ENCODE measurements around the gene CCDC90B. TPM values are rescaled to one million over a fixed set of nuclear protein-coding genes. Genes with fewer than 3 reads are reported as not detected.
"Not testable (repeated sequence)": the region's sequence is repeated elsewhere in the genome, so short reads cannot be mapped to it uniquely, and the experiment has no call there.

The CCDC90B gene
- total RNA-seq, 1 donor from 2014 or later, result 43.5 TPM

DNA sequence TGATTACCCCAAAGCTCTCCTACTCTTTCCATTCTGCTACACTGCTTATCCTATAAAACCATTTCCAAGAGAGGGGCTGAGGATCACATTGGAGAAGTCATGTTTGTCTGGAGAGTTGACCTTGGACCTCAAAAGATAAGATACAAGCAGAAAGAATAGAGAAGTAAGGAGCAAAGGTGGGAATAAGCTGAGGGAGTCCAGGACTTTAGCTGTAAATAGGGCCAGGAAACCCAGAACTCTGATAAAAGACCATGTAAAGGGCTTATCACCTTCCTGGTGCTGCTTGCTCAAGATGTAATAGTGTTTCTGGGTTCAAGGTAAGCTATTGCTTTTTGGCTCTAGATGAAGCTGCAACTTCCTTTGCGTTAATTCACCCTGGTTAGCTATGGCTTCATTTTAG is 32.8 kb upstream of the CCDC90B start:
- Mint-ChIP-seq H3K36me3 (no peaks in the 10 kb centered on the region), H3K27ac (no peak overlapping the region), H3K4me3 (no peak overlapping the region), H3K9me3 (peaks cover 9% of the 10 kb centered on the region), H3K4me1 (no peaks in the 10 kb centered on the region), H3K27me3 (ENCODE audit: low read depth) (peaks cover 7% of the 10 kb centered on the region)
- no peak for DNase-seq (ENCODE audit: low spot score in 2 of 2, unreplicated experiment in 2 of 2)
- TF ChIP-seq, protein P1, sequence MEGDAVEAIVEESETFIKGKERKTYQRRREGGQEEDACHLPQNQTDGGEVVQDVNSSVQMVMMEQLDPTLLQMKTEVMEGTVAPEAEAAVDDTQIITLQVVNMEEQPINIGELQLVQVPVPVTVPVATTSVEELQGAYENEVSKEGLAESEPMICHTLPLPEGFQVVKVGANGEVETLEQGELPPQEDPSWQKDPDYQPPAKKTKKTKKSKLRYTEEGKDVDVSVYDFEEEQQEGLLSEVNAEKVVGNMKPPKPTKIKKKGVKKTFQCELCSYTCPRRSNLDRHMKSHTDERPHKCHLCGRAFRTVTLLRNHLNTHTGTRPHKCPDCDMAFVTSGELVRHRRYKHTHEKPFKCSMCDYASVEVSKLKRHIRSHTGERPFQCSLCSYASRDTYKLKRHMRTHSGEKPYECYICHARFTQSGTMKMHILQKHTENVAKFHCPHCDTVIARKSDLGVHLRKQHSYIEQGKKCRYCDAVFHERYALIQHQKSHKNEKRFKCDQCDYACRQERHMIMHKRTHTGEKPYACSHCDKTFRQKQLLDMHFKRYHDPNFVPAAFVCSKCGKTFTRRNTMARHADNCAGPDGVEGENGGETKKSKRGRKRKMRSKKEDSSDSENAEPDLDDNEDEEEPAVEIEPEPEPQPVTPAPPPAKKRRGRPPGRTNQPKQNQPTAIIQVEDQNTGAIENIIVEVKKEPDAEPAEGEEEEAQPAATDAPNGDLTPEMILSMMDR (IDR thresholded peaks at IDR 0.05; ENCODE audit: unreplicated experiment), result no peak

DNA sequence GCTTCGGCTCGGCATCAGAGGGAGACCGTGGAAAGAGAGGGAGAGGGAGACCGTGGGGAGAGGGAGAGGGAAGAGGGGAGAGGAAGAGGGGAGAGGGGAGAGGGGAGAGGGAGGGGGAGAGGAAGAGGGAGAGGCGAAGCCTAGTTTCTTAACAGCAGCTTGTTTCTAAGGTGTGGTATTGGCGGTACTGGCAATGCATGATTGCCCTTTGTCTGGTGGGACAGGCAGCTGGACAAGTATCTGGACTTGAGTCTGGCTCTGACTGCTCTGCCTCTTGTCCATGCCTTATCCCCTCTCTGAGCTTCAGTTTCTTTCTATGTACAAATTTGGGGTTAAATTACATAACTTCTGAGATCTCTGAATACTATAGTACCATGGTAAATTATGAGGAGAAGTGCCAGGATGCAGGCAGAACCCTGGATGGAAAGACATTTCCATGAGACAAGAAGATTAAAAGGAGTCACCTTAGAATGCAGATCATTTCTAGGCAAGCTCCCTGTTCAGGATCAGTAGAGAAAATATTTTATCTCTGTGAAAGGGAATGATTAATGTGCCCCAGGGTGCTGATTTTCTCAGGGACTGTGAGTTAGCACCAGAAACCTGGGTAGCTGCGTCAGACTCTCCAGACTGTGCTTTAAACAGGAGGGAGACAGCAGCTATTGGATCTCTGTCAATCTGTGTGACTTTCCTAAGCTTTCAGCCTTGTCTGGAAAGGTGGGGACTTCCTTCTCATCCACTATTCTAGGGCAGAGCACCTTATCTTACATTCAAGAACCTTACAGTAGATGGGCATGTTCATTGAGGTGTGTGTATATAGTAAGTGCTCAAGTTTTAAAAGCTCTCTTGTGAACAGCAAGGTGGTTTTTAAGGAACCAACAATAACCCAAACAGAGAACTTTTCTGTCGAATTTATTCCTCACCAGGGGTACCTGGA is 31.9 kb upstream of the CCDC90B start:
- Mint-ChIP-seq H3K36me3 (no peaks in the 10 kb centered on the region), H3K27ac (no peak overlapping the region), H3K9me3 (peaks cover 9% of the 10 kb centered on the region), H3K27me3 (ENCODE audit: low read depth) (peaks cover 3% of the 10 kb centered on the region), H3K4me3 (no peak overlapping the region), H3K4me1 (no peaks in the 10 kb centered on the region)
- TF ChIP-seq, protein P1 (IDR thresholded peaks at IDR 0.05; ENCODE audit: unreplicated experiment), result no peak
- DNase-seq (ENCODE audit: low spot score in 2 of 2, unreplicated experiment in 2 of 2), result no peak

DNA sequence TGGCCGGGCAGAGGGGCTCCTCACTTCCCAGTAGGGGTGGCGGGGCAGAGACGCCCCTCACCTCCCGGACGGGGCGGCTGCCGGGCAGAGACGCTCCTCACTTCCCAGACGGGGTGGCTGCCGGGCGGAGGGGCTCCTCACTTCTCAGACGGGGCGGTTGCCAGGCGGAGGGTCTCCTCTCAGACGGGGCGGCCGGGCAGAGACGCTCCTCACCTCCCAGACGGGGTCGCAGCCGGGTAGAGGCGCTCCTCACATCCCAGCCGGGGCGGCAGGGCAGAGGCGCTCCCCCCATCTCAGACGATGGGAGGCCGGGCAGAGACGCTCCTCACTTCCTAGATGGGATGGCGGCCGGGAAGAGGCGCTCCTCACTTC is 30.7 kb upstream of the CCDC90B start:
- H3K4me3 Mint-ChIP-seq, H3K4me1 Mint-ChIP-seq: not testable (repeated sequence)

DNA sequence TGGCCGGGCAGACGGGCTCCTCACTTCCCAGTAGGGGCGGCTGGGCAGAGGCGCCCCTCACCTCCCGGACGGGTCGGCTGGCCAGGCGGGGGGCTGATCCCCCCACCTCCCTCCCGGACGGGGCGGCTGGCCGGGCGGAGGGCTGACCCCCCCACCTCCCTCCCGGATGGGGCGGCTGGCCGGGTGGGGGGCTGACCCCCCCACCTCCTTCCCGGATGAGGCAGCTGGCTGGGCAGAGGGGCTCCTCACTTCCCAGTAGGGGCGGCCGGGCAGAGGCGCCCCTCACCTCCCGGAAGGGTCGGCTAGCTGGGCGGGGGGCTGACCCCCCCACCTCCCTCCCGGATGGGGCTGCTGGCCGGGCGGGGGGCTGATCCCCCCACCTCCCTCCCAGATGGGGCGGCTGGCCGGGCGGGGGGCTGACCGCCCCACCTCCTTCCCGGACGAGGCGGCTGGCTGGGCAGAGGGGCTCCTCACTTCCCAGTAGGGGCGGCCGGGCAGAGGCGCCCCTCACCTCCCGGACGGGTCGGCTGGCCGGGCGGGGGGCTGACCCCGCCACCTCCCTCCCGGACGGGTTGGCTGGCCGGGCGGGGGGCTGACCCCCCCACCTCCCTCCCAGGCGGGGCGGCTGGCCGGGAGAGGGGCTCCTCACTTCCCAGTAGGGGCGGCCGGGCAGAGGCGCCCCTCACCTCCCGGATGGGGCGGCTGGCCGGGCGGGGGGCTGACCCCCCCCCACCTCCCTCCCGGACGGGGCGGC is 30.2 kb upstream of the CCDC90B start:
- not testable (repeated sequence) for H3K27ac Mint-ChIP-seq; H3K9me3 Mint-ChIP-seq; DNase-seq (ENCODE audit: low spot score in 2 of 2, unreplicated experiment in 2 of 2); H3K36me3 Mint-ChIP-seq; H3K4me1 Mint-ChIP-seq; H3K4me3 Mint-ChIP-seq; H3K27me3 Mint-ChIP-seq (ENCODE audit: low read depth)

More for the DNA sequence above, 30.7 kb upstream of the CCDC90B start:
- not testable (repeated sequence) for H3K27ac Mint-ChIP-seq; H3K9me3 Mint-ChIP-seq; H3K36me3 Mint-ChIP-seq; DNase-seq (ENCODE audit: low spot score in 2 of 2, unreplicated experiment in 2 of 2); H3K27me3 Mint-ChIP-seq (ENCODE audit: low read depth)

DNA sequence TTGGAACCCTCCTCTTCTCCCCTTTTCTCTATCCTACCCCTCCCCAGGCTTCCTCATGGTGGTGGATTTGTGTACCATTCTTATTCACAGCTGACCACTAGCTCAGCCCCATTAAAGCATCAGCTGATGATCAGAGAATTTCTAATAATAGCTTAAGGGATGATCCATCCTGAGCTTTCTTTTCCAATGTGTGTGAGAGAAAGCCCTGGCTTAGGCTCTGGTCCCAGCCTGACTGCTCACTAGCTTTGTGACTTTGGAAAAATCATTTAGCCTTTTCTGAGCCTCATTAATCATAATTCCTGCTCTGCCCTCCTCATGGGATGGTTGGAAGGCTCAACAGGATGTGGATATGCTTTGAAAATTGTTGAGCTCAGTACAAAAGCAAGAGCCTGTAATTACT is 26.3 kb upstream of the CCDC90B start:
- Mint-ChIP-seq H3K27me3 (ENCODE audit: low read depth) (no peaks in the 10 kb centered on the region), H3K9me3 (peaks cover 3% of the 10 kb centered on the region), H3K27ac (no peak overlapping the region), H3K4me1 (peaks cover 5% of the 10 kb centered on the region), H3K4me3 (no peak overlapping the region), H3K36me3 (no peaks in the 10 kb centered on the region)
- DNase-seq (ENCODE audit: low spot score in 2 of 2, unreplicated experiment in 2 of 2), result no peak
- TF ChIP-seq, protein P1 (IDR thresholded peaks at IDR 0.05; ENCODE audit: unreplicated experiment), result no peak

DNA sequence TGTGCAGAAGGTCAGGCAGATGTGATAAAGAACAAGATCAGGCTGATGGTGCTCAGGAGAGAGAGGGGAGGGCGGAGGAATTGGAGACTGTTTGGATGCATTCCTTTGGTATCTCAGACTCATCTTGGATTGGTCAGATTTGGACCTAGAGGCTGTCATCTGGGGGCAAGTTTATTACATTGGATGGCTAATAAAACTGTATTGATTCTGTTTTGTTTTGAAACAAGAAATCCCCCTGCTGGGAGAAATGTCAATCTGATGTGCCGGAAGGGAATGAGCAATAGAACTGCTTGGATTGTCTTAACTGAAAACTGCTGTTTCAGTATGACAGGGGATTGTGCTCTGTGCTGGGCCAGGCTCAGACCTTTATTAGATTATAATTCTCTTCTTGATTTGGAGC is 25.5 kb upstream of the CCDC90B start:
- Mint-ChIP-seq H3K27me3 (ENCODE audit: low read depth) (no peaks in the 10 kb centered on the region), H3K4me1 (peaks cover 5% of the 10 kb centered on the region), H3K9me3 (peaks cover 3% of the 10 kb centered on the region), H3K4me3 (no peak overlapping the region), H3K27ac (no peak overlapping the region), H3K36me3 (no peaks in the 10 kb centered on the region)
- DNase-seq (ENCODE audit: low spot score in 2 of 2, unreplicated experiment in 2 of 2), result no peak
- TF ChIP-seq, protein P1 (IDR thresholded peaks at IDR 0.05; ENCODE audit: unreplicated experiment), result no peak
